WERI-Rb-1 (cell line): ENCODE data around the gene UNC80.
A peak's percentile ranks its signal among the peaks of the same experiment; 100 is the strongest.

Experiments
- DNase-seq: peaks from one replicate; pipeline ENCODE4 v3.0.0-alpha.2; 2020
- H3K27ac ChIP-seq: fragments of 250-450 bp; sonication (Bioruptor Pico); 2 replicates; pipeline ENCODE4 v1.5.1; 2020; ENCODE audit warnings: mild to moderate bottlenecking, moderate library complexity
- H3K27me3 ChIP-seq: fragments of 250-450 bp; sonication (Bioruptor Pico); 2 replicates; pipeline ENCODE4 v1.5.1; 2021; ENCODE audit warnings: mild to moderate bottlenecking, low read depth, moderate library complexity; ENCODE audit not compliant: insufficient read depth, severe bottlenecking
- H3K36me3 ChIP-seq: fragments of 250-450 bp; sonication (Bioruptor Pico); 2 replicates; pipeline ENCODE4 v1.5.1; 2020; ENCODE audit warnings: mild to moderate bottlenecking, moderate library complexity
- H3K4me3 ChIP-seq: 2 replicates; pipeline ENCODE4 v1.5.1; 2011; ENCODE audit warnings: low read depth, mild to moderate bottlenecking, control low read depth, low read length
- H3K9me3 ChIP-seq: fragments of 250-450 bp; sonication (Bioruptor Pico); 2 replicates; pipeline ENCODE4 v1.5.1; 2021; ENCODE audit warnings: mild to moderate bottlenecking, moderate library complexity; ENCODE audit not compliant: severe bottlenecking
- CTCF ChIP-seq: IDR thresholded peaks from 2 replicates; pipeline ENCODE4 v1.5.1; 2011; ENCODE audit warnings: low read depth, mild to moderate bottlenecking, control low read depth, inconsistent platforms, low read length

UNC80 gene

DNA sequence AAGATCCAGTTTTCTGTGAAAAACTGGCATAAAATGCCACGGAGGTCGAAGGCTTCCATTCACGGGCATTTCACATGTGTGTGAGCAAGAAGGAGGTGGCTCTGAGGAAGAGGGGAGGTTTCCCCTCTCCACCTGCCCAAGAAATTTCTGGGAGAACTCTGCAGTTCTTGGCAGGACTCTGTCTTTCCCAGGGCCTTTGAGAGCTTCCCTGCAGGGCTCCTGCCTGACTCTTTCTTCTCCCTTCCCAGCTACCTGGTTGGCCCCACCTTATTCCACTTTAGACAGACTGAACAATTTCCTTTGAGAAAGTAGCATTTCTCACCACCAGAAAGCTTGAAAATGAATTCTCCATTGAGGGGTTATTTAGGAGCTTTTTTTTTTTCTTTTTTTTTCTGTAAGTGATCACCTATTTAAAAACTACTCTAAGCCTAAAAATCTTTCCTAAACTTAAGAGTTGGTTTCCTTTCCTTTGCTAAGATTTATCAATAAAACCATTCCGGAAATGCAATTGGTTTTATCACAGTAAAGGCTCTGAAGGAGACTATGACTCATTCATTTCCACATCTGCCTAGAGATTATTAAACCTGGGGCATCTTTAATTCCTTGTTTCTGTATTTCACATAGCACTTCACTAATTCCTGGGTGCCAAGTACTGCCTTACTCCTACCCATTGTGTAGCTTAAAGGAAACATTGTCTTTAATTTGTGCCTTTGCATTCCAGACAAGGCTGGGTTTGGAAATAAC is 59.3 kb downstream of the UNC80 start:
- DNase-seq, result no peak
- Histone ChIP-seq H3K27me3 (no peaks in the 10 kb centered on the region), H3K27ac (no peak overlapping the region), H3K4me3 (no peak overlapping the region), H3K36me3 (no peaks in the 10 kb centered on the region), H3K9me3 (no peaks in the 10 kb centered on the region)
- TF ChIP-seq CTCF, result no peak

- H3K4me3 ChIP-seq, result no peak overlapping the region
- TF ChIP-seq CTCF, result no peak
- H3K36me3 ChIP-seq, result no peaks in the 10 kb centered on the region
- DNase-seq, result no peak
- H3K27ac ChIP-seq, result no peak overlapping the region
- no peaks in the 10 kb centered on the region for H3K27me3 ChIP-seq
- no peaks in the 10 kb centered on the region for H3K9me3 ChIP-seq
Measured at GRCh38 chr2:209834767-209835166, 63.1 kb downstream of the UNC80 start.

DNA sequence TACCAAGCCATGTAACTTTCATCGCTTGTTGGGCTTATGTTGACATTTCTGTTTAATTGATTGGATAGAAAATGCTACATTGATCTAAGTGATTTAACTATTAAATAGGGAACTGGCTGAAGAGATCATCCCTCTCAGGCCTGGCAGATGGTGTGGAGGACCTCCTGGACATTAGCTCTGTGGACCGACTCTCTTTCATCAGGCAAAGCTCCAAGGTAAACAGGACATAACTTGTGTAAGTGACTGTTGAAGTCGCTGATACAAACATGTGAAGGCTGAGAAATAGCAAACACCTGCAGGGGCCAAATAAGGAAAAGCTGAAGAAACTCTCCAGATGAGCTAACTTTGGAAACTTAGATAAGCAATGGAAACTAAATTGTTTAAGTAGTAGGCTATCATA is 68.8 kb downstream of the UNC80 start:
- DNase-seq, result peak; percentile 31
- H3K27me3 ChIP-seq, result no peaks in the 10 kb centered on the region

DNA sequence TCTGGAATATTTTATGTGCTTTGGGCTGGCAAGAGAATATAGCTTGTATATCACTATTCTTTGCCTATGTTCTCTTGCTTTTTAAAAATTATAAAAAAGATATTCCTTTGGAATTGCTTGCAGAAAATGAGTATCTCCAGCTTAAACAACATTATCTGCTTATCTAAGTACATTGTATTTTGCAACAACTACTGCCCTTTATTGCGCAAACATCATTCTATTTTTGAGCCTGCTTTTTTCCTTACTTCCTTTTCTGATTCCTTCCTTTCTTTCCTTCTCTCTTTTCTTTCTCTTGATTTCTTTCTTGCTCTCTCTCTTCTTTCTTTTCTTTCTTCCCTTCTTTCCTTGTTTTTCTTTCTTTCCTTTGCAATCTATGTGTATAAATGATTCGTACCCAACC is 74.0 kb downstream of the UNC80 start:
- Histone ChIP-seq H3K27me3 (no peaks in the 10 kb centered on the region), H3K27ac (no peak overlapping the region), H3K36me3 (peaks cover 2% of the 10 kb centered on the region; the same call in 1 of the 2 replicates), H3K4me3 (no peak overlapping the region), H3K9me3 (no peaks in the 10 kb centered on the region)
- TF ChIP-seq CTCF, result no peak
- no peak for DNase-seq

More for the DNA sequence above, 68.8 kb downstream of the UNC80 start:
- H3K4me3 ChIP-seq, result no peak overlapping the region
- H3K36me3 ChIP-seq, result peaks cover 2% of the 10 kb centered on the region; the same call in 1 of the 2 replicates
- no peak for TF ChIP-seq CTCF
- no peak overlapping the region for H3K27ac ChIP-seq
- no peaks in the 10 kb centered on the region for H3K9me3 ChIP-seq

DNA sequence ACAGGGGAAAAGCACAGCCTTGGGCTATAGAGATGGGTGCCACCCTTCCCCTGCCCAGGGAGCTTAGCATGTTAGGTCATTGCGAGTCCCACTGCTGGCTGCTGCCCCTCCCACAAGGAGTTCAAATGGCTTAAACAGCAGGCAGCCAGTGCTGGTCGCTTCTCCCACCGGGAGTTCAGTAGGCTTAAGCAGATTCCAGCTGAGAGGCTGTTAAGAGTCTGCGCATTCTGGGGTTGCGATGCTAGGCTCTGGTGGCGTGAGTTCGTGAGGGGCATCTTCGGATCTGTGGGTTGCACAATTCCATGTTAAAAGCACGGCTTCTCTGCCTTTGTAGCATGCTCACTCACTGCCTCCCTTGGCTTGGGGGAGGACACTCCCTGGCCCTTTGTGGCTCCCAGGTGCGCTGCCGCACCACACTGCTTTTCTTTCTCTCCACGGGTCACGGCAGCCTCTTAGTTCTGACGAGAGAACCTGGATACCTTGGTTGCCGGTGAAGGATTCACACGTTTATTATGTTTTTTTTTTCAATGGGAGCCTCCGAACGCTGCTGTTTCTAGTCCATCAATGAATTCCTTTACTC is 93.2 kb downstream of the UNC80 start:
- Histone ChIP-seq H3K27me3 (no peaks in the 10 kb centered on the region), H3K27ac (no peak overlapping the region), H3K9me3 (no peaks in the 10 kb centered on the region), H3K36me3 (no peaks in the 10 kb centered on the region), H3K4me3 (no peak overlapping the region)
- peak; percentile 25 for DNase-seq
- TF ChIP-seq CTCF, result no peak
